Amniotic stem cell (primary cell): Measurements from ENCODE around the gene ULK4.
"Not testable (repeated sequence)": the region's sequence is repeated elsewhere in the genome, so short reads cannot be mapped to it uniquely, and the experiment has no call there.

ENCODE experiments used
- DNase-seq: peaks from one replicate; lab custom pipeline; 2025; lab: John Stamatoyannopoulos, UW

ULK4 gene

DNA sequence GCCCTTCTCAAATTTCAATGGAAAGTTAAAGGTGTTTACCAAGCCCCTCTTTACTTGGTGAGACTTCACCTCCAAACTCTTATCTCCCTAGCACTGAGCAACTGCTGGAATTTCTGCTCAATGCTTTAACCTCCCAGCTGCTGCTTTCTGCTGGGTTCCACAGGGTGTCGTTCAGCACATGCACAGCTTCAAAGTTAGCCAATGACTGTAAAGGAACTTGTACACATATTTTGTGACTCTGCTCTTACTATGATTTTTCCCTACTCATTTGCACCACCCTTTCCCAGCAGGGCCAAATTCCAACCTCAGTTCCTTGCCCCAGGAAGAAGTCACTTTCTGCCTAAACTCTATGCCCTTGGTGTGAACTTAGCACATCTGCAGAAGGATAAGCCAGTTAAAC is 89.7 kb downstream of the ULK4 start:
- DNase-seq: no peak

DNA sequence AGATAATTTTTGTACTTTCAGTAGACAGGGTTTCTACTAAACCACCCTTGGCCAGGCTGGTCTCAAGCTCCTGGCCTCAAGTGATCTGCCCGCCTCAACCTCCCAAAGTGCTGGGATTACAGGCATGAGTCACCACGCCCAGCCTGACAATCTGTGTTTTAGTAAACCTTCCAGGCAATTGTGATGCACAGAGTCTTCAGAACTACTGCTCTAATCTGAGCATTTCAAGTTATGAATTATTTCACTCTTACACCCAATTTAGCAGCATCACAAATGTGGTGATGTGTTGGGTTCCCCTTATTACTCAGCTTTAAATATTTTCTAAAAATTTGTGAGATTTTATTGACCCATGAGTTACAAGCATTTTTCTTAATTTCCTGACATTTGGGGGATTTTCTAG is 94.4 kb downstream of the ULK4 start:
- no peak for DNase-seq

DNA sequence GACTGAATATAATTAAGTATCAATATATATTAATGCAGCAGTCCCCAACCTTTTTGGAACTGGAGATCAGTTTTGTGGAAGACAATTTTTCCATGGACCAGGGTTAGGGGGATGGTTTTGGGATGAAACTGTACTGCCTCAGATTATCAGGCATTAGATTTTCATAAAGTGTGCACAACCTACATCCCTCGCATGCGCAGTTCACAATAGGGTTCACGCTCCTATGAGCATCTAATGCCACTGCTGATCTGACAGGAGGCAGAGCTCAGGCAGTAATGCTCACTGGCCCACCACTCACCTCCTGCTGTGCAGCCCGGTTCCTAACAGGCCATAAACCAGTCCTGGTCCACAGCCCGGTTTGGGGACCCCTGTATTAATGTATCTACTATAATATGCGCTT is 95.6 kb downstream of the ULK4 start:
- DNase-seq: no peak

GRCh38 chr3:41863024-41863423 is 98.9 kb downstream of the ULK4 start:
- no peak for DNase-seq

DNA sequence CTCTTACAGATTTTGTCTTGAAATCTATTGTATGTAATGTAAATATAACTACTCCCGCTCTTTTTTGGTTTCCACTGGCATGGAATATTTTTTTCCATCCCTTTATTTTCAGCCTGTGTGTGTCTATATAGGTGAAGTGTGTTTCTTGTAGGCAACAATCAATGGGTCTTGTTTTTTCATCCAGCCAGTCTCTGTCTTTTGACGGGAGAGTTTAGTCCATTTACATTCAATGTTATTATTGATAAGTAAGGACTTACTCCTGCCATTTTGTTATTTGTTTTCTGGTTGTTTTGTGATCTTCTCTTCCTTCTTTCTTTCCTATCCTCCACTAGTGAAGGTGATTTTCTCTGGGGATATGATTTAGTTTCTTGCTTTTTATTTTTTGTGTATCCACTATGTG is 101.4 kb downstream of the ULK4 start:
- not testable (repeated sequence) for DNase-seq

DNA sequence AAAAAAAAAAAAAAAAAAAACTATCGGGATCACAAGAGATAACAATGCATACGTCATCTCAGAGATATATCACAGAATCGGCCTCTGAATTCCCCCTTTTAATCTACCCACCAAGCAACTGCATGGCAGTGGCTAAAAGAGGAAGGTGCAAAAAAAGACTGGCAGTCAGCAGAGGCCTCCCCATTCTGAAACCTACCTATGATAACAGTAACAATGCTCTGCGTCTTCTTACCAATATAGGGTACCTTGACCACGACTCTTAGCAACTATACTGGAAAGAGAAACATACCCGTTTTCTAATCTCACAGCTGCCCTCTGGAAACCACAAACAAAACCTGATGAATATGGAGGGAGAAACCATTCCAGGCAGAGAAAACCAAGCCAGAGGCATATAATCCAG is 106.9 kb downstream of the ULK4 start:
- no peak for DNase-seq

DNA sequence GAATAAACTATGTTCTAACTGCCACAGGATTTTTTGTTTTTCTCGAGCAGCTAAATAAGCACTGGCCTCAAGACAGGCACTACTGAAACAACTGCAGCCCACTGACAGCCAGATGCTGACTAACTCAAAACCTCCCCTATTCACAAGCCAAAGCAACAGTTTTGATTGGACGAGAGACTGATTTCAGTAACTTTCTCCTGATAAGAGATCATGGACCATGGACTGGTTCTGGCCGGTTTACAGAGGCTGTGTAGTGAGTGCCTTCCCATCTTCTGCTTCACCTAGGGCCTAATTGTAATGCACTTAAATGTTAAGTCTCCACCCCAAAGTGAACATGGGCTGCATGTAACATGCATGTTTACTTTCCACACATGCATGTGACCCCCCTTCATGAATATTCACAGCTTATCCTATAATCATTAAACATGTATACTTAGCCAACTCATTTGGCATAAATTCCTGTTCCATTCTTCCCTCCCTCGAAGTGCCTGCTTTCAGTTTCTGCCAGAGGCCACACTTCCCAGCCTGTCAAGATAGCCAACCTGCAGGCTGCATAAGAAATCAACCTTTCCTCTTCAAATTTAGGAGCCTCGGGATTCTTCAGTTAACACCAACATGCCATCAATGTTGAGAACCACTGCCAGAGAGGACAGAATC is 108.2 kb downstream of the ULK4 start:
- no peak for DNase-seq

DNA sequence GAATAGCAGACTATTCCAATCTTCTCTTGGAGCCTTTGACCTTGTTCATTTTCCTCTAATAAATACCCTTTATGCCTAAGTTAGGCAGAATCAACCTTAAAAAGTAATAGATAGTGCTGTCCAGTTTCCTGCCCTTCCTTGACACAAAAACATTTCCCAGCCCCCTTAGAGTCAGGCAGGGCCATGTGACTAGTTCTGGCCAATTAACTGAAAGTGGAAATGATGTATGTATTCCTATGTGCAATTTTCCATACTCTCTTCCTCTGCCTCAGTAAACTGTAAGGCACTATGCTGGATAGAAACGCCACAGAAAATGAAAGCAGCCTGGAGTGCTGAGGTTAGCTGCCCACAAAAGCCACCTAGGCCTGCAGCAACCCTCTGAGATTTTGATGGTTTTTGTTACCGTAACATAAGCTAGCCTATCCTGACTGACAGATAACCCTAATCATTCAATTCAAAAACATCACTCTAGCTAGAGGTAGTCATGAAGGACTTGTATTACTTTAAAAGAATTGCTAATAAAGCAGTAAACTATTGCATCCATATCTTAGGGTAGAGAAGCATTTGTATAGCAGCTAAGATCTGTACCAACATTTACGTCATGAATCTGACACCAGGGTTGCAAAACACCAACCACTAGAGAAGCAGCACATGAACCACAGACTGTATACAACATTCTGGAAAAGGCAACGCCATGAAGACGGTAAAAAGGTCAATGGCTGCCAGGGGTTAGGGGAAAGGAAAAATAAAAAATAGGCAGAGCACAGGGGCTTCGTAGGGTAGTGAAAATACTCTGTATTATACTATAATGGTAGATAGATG is 112.9 kb downstream of the ULK4 start:
- DNase-seq: no peak

GRCh38 chr3:41847679-41848078 is 114.2 kb downstream of the ULK4 start:
- DNase-seq: no peak

GRCh38 chr3:41846850-41847249 is 115.1 kb downstream of the ULK4 start:
- no peak for DNase-seq

DNA sequence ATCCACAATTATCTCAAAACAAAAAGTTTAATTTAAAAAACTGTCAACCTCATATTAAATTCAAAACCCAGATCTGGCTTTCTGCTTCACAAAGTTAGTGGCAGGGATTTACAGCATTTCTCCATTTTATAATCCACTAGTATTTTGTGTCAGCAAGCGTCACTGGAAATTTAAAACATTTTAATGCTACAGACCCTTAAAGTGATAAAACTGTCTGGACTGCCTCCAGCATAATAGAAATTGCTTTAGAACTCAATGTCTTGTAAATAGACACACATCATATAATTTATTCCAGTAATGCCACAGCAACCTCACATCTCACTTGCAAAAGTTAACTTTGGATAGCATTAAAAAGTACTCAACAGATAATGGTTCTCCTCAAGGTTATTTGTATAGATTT is 116.1 kb downstream of the ULK4 start:
- DNase-seq: no peak

GRCh38 chr3:41844256-41844655 is 117.6 kb downstream of the ULK4 start:
- DNase-seq: not testable (repeated sequence)

GRCh38 chr3:41840936-41841668 is 120.8 kb downstream of the ULK4 start:
- DNase-seq: not testable (repeated sequence)

- DNase-seq: no peak
These were observed 125.4 kb downstream of the ULK4 start for GRCh38 chr3:41836360-41837134.

- no peak for DNase-seq
These were observed 128.3 kb downstream of the ULK4 start for GRCh38 chr3:41833628-41834027.

- no peak for DNase-seq
These were observed 142.7 kb downstream of the ULK4 start for GRCh38 chr3:41819236-41819635.

DNA sequence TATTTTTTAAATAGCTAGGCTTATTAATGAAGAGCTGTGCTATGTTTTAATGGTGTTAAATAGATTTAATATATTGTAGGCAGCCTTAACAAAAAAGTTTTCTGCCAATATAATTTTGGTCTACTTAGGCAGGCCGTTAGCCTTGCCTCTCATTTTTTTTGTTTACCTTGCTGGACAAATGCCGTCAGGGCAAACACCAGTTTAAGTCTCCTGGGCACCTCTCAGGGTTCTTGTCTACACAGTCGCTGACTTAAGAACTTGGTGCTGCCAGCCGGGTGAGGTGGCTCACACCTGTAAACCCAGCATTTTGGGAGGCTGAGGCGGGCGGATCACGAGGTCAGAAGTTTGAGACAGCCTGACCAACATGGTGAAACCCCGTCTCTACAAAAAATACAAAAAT is 153.3 kb downstream of the ULK4 start:
- DNase-seq: no peak

GRCh38 chr3:41808152-41808551 is 153.8 kb downstream of the ULK4 start:
- no peak for DNase-seq

- no peak for DNase-seq
These were observed 166.9 kb downstream of the ULK4 start for GRCh38 chr3:41794748-41795589.

DNA sequence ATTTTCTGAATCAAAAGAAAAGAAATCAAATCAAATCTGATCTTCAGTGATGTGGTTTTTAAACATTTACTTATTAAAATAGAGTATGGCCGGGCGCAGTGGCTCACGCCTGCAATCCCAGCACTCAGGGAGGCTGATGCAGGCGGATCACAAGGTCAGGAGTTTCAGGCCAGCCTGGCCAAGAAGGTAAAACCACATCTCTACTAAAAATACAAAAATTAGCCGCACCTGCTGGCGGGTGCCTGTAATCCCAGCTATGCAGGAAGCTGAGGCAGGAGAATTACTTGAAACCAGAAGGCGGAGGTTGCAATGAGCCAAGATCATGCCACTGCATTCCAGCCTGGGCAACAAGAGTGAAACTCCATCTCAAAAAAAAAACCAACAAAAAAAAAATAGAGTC is 169.1 kb downstream of the ULK4 start:
- no peak for DNase-seq

GRCh38 chr3:41769106-41769505 is 192.8 kb downstream of the ULK4 start:
- DNase-seq: no peak
